Midbrain (tissue), 1 donor: ENCODE measurements around the gene CHCHD3.
"Not testable (repeated sequence)": the region's sequence is repeated elsewhere in the genome, so short reads cannot be mapped to it uniquely, and the experiment has no call there.

ENCODE experiments used
- DNase-seq: peaks from one replicate; lab custom pipeline; 2025; lab: John Stamatoyannopoulos, UW

The CHCHD3 gene

DNA sequence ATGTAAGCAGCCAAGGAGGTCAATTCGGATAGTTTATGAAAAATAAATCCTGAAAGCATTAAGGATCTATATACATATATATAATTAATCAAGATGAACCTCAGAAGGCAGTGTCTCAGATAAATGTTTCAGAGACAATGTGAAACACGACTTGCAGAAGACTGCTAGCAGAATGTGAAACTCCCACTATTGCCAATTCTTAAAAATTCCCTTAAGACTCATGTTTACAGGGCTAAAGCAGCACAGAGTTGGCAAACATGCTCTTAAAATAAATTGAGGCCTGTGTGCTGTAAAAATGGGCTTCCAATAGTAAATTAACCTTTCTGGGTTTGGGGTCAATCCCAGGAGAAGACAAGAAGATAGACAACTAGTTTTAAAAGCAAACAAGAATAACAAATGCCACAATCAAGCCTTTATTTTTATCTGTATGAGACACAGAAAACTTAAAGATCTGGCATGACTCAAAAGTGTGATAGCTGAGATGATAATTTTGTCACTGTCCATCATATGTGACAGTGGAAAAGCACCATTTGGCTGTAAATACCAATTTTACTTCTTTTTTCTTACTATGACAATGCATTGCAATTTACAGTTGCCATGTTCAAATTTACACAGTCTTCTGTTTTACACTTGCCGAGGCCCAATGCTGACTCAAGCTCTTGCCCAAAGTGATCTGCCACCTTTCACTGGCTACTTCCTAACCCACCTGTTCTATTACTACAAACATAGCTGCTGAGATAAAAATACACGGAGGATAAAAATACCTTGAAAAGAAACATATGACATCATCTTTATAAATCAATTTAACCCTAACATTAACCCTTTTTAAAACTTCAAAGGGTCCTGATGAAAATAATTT is 78.6 kb downstream of the CHCHD3 start:
- no peak for DNase-seq

DNA sequence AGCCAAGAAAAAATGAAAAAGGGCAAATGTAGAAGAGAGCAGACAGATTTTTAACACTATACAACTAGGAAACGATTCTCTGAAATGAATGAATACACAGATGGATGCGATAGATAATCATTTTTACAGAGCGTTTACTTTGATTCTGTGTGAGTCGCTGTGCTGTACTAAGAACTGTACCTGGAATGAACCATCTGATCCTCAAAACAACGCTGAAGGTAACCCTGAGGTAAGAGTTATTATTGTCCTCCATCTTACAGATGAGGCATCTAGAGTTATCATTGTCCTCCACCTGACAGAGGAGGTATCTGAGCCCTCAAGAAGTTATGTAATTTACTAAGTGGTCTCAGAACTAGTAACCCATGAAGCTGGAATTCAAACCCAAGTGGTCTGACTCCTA is 80.2 kb downstream of the CHCHD3 start:
- no peak for DNase-seq

DNA sequence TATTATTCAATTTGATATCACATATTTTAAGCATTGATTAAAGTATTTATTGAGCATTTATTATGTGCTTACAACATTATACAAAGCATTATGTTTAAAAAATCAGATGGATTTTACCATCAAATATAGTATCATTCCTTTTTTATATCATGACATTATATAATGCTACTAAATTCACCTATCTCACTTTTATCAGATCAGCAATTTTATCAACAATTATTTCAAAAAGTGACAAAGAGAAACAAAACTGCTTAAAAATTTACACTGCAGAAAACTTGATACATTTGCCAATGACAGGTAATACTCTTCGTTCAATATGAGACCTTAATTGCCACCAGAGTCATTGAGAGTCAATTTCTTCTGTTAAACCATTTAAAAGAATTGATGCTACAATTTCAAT is 82.0 kb downstream of the CHCHD3 start:
- no peak for DNase-seq

- no peak for DNase-seq
These were observed 83.1 kb downstream of the CHCHD3 start for GRCh38 chr7:132998763-132999162.

DNA sequence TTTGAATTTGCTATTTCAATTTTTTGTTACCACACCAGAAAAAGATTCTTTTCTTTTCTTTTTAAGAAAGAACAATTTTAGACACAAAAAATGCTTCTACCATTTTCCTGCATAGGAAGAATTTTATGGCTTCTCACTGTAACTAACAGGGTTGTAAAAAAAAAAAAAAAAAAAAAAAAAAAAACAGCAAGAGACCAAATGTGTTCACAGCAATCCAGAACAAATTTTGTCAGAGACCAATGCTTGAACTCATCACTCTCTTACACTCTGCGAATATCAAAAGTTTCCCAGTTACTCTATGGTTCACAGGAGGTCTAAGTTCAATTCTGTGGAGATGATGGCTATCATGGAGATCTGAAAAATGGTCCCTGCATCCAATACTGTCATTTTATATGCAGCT is 84.4 kb downstream of the CHCHD3 start:
- no peak for DNase-seq

- no peak for DNase-seq
These were observed 85.2 kb downstream of the CHCHD3 start for GRCh38 chr7:132996581-132997242.

DNA sequence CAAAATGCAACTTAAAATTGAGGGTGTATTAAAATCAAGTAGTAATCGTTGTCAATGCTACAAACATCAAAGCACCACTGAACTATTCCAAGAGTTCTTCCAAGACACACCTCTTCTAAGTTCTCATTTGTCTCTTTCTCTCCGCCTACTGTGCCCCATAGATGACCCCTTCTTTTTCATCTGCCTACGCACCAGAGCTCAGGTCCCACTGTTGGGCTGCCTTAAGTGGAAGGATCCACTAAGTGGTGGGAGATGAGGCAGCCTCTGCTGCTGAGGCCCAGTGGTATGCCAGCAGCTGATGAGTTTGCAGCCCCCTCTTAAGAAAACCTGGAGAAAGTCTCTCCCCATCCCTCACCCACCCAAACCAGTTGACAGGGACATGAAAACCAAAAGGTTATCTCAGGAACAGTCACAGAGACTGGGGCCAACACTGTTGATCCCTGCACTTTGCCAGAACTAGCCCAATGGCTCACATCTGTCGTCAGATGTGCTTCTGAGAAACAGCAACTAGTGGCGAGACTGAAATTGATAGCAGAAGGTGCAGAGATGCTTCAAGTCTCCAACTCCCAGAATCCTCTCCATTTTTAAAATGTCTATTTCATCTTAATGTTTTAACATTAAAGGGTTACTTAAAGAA is 88.4 kb downstream of the CHCHD3 start:
- no peak for DNase-seq

GRCh38 chr7:132991615-132992587 is 90.0 kb downstream of the CHCHD3 start:
- DNase-seq = peak; percentile 4

DNA sequence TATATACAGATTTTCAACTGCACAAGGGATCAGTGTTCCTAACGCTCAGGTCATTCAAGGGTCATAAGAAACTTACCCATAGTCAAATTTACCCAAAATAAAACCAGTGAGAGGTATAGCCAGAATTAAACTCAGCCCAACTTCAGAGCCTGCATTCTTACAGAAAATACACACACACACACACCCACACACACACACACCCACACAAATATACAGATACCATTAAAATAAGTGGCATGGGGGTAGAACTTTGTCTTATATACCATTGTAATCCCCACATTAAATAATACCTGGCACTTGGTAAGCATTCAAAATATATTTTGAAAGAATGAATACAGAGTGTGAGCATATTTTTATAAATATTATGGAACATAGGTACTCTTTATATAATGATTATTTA is 93.8 kb downstream of the CHCHD3 start:
- no peak for DNase-seq

- DNase-seq = no peak
These were observed 101.5 kb downstream of the CHCHD3 start for GRCh38 chr7:132980402-132980801.

DNA sequence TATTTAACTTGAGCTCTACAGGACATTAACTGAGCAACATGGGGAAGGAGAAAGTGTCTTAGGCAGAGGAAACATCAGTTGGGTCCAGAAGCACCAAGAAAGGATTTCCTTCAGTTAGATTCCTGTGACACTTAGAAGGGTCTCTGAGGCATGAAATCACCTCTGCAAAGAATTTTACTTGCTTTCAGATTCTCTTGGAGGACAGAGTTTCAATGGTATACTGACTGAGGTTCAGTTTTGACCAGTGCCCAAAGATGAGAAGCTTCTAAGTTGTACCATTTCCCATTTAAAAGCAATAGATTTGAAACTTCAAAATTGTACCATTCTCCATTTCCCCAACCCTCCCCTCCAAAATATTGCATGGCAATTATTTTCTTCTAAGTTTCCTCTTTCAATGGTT is 102.4 kb downstream of the CHCHD3 start:
- no peak for DNase-seq

GRCh38 chr7:132977234-132977633 is 104.7 kb downstream of the CHCHD3 start:
- DNase-seq = no peak

GRCh38 chr7:132972745-132973144 is 109.1 kb downstream of the CHCHD3 start:
- DNase-seq = no peak

GRCh38 chr7:132970257-132970656 is 111.6 kb downstream of the CHCHD3 start:
- no peak for DNase-seq

GRCh38 chr7:132969520-132969919 is 112.4 kb downstream of the CHCHD3 start:
- DNase-seq = no peak

- not testable (repeated sequence) for DNase-seq
These were observed 114.4 kb downstream of the CHCHD3 start for GRCh38 chr7:132967470-132967848.

DNA sequence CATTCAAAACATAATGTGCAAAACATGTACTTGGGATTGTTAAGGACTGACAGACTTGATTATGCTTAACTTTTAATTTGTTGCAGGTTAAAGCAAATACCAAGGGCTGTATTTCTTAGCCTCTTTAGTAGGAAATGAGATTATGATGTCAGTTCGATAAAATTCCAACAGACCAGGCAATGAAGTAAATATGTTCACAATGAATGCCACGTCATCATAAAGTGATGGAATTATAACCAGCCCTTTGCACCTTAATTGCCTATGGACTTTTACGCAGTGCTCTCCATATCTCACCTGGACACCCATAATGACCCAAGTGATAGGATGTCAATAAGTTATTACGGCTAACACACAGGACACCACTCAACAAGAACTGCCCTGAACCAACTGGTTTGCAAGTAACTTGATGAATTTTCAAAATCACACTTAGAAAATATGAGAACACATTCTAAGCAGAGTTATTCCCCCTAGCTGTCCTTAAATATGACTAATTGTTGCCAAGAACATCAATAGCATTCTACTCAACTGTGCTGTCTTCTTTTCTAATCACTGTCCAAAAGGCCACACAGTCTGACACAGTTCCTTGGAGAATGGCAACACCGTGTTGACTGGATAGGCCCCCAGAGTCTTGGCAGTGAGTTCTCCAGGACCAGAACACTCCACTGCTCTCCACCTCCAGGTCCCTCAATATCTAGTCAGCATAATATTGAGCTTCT is 115.0 kb downstream of the CHCHD3 start:
- DNase-seq = no peak

DNA sequence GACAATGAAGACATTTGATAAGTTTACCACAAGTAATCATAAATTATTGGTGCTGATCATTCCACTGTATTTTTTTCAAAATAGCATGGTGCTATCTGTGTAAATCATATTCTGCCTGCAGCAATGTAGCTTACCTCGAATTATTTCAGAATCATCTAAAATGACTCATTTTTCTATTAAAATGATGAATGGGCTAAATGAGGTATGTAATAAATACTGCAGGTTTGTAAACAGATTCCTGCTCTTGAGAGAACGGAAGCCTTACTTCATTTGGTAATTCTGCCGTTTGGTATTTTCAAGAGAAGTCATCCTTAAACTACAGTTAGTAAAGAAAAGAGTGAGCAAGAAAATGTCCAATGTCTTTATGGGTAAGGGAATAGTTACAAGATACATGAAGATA is 115.9 kb downstream of the CHCHD3 start:
- DNase-seq = no peak

- DNase-seq = no peak
These were observed 117.0 kb downstream of the CHCHD3 start for GRCh38 chr7:132964876-132965275.

DNA sequence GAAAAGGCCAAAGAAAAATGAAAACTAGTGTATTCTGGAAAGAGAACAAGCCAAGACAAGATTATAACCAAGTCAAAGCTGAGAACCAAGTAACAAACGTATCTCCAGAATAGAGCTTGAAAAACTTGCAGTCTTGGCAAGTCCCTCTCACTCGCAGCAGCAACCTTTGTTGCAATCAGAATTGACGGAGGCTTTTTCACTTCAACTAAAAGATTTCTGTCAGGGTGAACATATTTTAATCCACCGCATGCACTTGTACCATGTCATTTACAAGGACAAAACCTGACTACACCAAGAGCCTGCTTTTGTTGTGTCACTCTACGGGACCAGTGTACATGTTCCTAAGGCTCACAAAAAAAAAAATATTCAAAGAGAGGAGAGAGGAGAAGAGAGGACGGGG is 122.0 kb downstream of the CHCHD3 start:
- DNase-seq = no peak

DNA sequence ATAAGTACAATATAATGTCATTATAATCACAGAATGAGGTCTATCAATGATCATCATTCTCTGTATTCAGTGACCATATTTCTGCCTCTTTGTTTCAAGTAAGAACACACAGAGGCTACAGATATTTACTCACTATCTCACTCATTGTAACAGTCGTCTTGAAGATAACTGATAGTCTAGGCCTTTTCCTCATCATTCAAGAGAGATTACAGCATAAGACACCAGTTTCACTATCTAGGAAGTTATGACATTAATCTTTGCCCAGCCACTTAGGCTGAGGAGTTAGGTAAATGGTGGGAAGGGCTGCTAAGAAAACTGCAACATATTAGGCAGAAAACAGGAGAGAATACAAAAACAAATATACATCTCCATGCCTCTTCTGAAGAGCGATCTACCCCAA is 125.3 kb downstream of the CHCHD3 start:
- no peak for DNase-seq
